ENCODE data around the gene LRMDA. TPM values are rescaled to one million over a fixed set of nuclear protein-coding genes. Genes with fewer than 3 reads are reported as not detected.

Gene LRMDA
- total RNA-seq, 1 donor from 2014 or later = 0.19 TPM

- Mint-ChIP-seq H3K4me1 (ENCODE audit: unreplicated experiment) (peaks cover 44% of the 10 kb centered on the region), H3K9me3 (ENCODE audit: unreplicated experiment) (no peaks in the 10 kb centered on the region), H3K36me3 (ENCODE audit: unreplicated experiment) (no peaks in the 10 kb centered on the region), H3K27ac (ENCODE audit: unreplicated experiment) (no peak overlapping the region), H3K4me3 (ENCODE audit: unreplicated experiment) (peak overlapping the region; percentile 64), H3K27me3 (ENCODE audit: unreplicated experiment) (peaks cover 55% of the 10 kb centered on the region)
- no peak for DNase-seq (ENCODE audit: extremely low spot score, unreplicated experiment)
- no peak for TF ChIP-seq CTCF (IDR thresholded peaks at IDR 0.05)
These were observed 25.6 kb upstream of the LRMDA start for GRCh38 chr10:75405598-75406461.

- Mint-ChIP-seq H3K4me3 (ENCODE audit: unreplicated experiment) (no peak overlapping the region), H3K27me3 (ENCODE audit: unreplicated experiment) (peaks cover 63% of the 10 kb centered on the region), H3K4me1 (ENCODE audit: unreplicated experiment) (peaks cover 44% of the 10 kb centered on the region), H3K27ac (ENCODE audit: unreplicated experiment) (no peak overlapping the region), H3K9me3 (ENCODE audit: unreplicated experiment) (no peaks in the 10 kb centered on the region), H3K36me3 (ENCODE audit: unreplicated experiment) (no peaks in the 10 kb centered on the region)
- TF ChIP-seq CTCF (IDR thresholded peaks at IDR 0.05) = no peak
- DNase-seq (ENCODE audit: extremely low spot score, unreplicated experiment) = no peak
These were observed 24.8 kb upstream of the LRMDA start for GRCh38 chr10:75406462-75407223.

GRCh38 chr10:75407224-75407712 is 24.2 kb upstream of the LRMDA start:
- H3K27me3 Mint-ChIP-seq (ENCODE audit: unreplicated experiment) = peaks cover 67% of the 10 kb centered on the region
- peaks cover 44% of the 10 kb centered on the region for H3K4me1 Mint-ChIP-seq (ENCODE audit: unreplicated experiment)
- no peaks in the 10 kb centered on the region for H3K9me3 Mint-ChIP-seq (ENCODE audit: unreplicated experiment)
- no peak overlapping the region for H3K27ac Mint-ChIP-seq (ENCODE audit: unreplicated experiment)
- no peaks in the 10 kb centered on the region for H3K36me3 Mint-ChIP-seq (ENCODE audit: unreplicated experiment)
- no peak for TF ChIP-seq CTCF (IDR thresholded peaks at IDR 0.05)
- peak overlapping the region; percentile 38 for H3K4me3 Mint-ChIP-seq (ENCODE audit: unreplicated experiment)
- no peak for DNase-seq (ENCODE audit: extremely low spot score, unreplicated experiment)

GRCh38 chr10:75407713-75408508 is 23.5 kb upstream of the LRMDA start:
- no peaks in the 10 kb centered on the region for H3K36me3 Mint-ChIP-seq (ENCODE audit: unreplicated experiment)
- peak overlapping the region; percentile 55 for H3K4me3 Mint-ChIP-seq (ENCODE audit: unreplicated experiment)
- peaks cover 43% of the 10 kb centered on the region for H3K4me1 Mint-ChIP-seq (ENCODE audit: unreplicated experiment)
- no peaks in the 10 kb centered on the region for H3K9me3 Mint-ChIP-seq (ENCODE audit: unreplicated experiment)
- no peak for TF ChIP-seq CTCF (IDR thresholded peaks at IDR 0.05)
- peaks cover 72% of the 10 kb centered on the region for H3K27me3 Mint-ChIP-seq (ENCODE audit: unreplicated experiment)
- DNase-seq (ENCODE audit: extremely low spot score, unreplicated experiment) = no peak
- H3K27ac Mint-ChIP-seq (ENCODE audit: unreplicated experiment) = no peak overlapping the region
